Esophagus squamous epithelium (tissue), 5 donors: ENCODE results near the gene PCDHA13. TPM values are rescaled to one million over a fixed set of nuclear protein-coding genes. Genes with fewer than 3 reads are reported as not detected.
"Not testable (repeated sequence)": the region's sequence is repeated elsewhere in the genome, so short reads cannot be mapped to it uniquely, and the experiment has no call there.

Experiments used
- DNase-seq: peaks from one replicate; lab custom pipeline; 2025; lab: John Stamatoyannopoulos, UW
- H3K27ac ChIP-seq, 4 donors: fragments of 200-600 bp; sonication (generic); one replicate each; pipeline ENCODE4 v1.5.1; 2016 to 2019; ENCODE audit warnings: mild to moderate bottlenecking in 1 of 4
- H3K27me3 ChIP-seq, 4 donors: fragments of 200-600 bp; sonication (generic); 1 replicate in 3 of 4; 2 replicates in 1 of 4; pipeline versions ENCODE4 v1.5.1 to v1.6.0; 2017 to 2021; ENCODE audit warnings: antibody characterized with exemption in 1 of 4
- H3K36me3 ChIP-seq, 3 donors: fragments of 200-600 bp; sonication (generic); one replicate each; pipeline ENCODE4 v1.5.1; 2016 to 2019
- H3K4me1 ChIP-seq, 3 donors: fragments of 200-600 bp; sonication (generic); one replicate each; pipeline ENCODE4 v1.5.1; 2017 to 2019
- H3K4me3 ChIP-seq, 4 donors: fragments of 200-600 bp; sonication (generic); 1 replicate in 3 of 4; 2 replicates in 1 of 4; pipeline ENCODE4 v1.5.1; 2016 to 2019; ENCODE audit warnings: mild to moderate bottlenecking in 2 of 4, moderate library complexity in 1 of 4
- H3K9me3 ChIP-seq, 3 donors: fragments of 200-600 bp; sonication (generic); one replicate each; pipeline ENCODE4 v1.5.1; 2016 to 2019
- POLR2A ChIP-seq, 4 donors: fragments of 450-650 bp; IDR thresholded peaks; one replicate each; pipeline ENCODE4 v1.6.1; 2017; ENCODE audit warnings: antibody characterized with exemption in 4 of 4, mild to moderate bottlenecking in 4 of 4, moderate library complexity in 3 of 4
- WGBS, 2 donors: methylation state at CpG; one replicate each; pipeline ENCODE4 v1.1.5; 2018; 5-methylcytosine and 5-hydroxymethylcytosine counted together
- intact Hi-C: fragments of 100-400 bp; cut with DNase I; formaldehyde crosslinking; loops from one replicate; pipeline ENCODE4 v1.15.0; 2022
- total RNA-seq, 4 donors: library from RNA; depleted of rRNA; stranded (reverse); fragments of >200 nt; gene quantifications; one replicate each; pipeline ENCODE4 v1.1.0, GENCODE V29; 2016
- TF ChIP-seq, protein P1 (sequence below), 6 experiments: fragments of 450-650 bp in 4 of 6; fragments of 200-600 bp in 2 of 6; sonication (generic) in 2 of 6; IDR thresholded peaks; one replicate each; pipeline ENCODE4 v1.5.1; 2016 to 2019; ENCODE audit warnings: antibody characterized with exemption in 6 of 6, mild to moderate bottlenecking in 4 of 6, moderate library complexity in 4 of 6
- donor health status: DM: yes; HTN: yes; CAD: no.

The PCDHA13 gene
- total RNA-seq, 4 donors from 2014 or later = 0.19 TPM; not detected in 3

DNA sequence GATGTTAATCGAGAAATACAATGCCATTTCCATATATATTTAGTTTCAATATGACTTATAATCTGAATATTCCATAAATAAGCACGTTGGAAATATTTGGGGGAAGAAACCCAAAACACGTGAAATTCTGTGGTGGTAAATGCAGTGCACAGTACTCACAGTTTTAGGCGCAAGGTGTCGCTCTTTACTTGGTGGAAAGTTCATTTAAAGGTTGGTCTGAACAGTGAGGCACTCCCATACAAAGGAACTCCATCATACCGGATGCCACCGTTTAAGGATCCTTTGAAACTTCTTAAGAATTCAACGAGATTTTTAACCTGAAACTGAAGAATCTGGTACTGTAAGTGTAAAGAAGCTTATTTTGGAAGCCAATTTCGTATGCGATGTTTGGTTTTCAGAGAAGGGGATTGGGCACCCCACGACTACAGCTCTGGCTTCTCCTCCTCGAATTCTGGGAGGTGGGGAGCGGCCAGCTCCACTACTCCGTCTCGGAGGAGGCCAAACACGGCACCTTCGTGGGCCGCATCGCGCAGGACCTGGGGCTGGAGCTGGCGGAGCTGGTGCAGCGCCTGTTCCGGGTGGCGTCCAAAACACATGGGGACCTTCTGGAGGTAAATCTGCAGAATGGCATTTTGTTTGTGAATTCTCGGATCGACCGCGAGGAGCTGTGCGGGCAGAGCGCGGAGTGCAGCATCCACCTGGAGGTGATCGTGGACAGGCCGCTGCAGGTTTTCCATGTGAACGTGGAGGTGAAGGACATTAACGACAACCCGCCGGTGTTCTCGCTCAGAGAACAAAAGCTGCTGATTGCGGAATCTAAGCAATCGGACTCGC is 13.0 kb upstream of the PCDHA13 start, which contains the start of gene PCDHA11:
TSS of gene PCDHA11 (plus strand) at position 237 of the 834 bp plus-strand sequence. CDS start at position 384, 147 bp downstream.
- no peak for DNase-seq
- WGBS, 2 donors = 24 to 28% methylated on average over 31 to 33 of the region's 41 CpGs
- peaks cover 0 to 29% (median 13%) of the 10 kb centered on the region in 3 donors for H3K9me3 ChIP-seq
- H3K36me3 ChIP-seq = no peaks in the 10 kb centered on the region
- TF ChIP-seq POLR2A (IDR thresholded peaks at IDR 0.05) = no peak
- TF ChIP-seq, protein P1, sequence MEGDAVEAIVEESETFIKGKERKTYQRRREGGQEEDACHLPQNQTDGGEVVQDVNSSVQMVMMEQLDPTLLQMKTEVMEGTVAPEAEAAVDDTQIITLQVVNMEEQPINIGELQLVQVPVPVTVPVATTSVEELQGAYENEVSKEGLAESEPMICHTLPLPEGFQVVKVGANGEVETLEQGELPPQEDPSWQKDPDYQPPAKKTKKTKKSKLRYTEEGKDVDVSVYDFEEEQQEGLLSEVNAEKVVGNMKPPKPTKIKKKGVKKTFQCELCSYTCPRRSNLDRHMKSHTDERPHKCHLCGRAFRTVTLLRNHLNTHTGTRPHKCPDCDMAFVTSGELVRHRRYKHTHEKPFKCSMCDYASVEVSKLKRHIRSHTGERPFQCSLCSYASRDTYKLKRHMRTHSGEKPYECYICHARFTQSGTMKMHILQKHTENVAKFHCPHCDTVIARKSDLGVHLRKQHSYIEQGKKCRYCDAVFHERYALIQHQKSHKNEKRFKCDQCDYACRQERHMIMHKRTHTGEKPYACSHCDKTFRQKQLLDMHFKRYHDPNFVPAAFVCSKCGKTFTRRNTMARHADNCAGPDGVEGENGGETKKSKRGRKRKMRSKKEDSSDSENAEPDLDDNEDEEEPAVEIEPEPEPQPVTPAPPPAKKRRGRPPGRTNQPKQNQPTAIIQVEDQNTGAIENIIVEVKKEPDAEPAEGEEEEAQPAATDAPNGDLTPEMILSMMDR (IDR thresholded peaks at IDR 0.05) = peak in 1 of 6 experiments; percentile 3
- H3K27me3 ChIP-seq = peaks cover 0 to 17% (median 0%) of the 10 kb centered on the region in 4 donors
- intact Hi-C loops = no loop called here
- H3K27ac ChIP-seq = no peak within 1 kb of the TSS
- no peaks in the 10 kb centered on the region for H3K4me1 ChIP-seq
- peak within 1 kb of the TSS in 1 of 4 donors; percentile 15 for H3K4me3 ChIP-seq

GRCh38 chr5:140869555-140869886 is 12.4 kb upstream of the PCDHA13 start:
- TF ChIP-seq POLR2A (IDR thresholded peaks at IDR 0.05) = no peak
- TF ChIP-seq, protein P1 (IDR thresholded peaks at IDR 0.05) = no peak

GRCh38 chr5:140870221-140871201 is 11.4 kb upstream of the PCDHA13 start:
- WGBS, 2 donors = 60 to 69% methylated on average over 59 to 71 of the region's 114 CpGs
- Histone ChIP-seq H3K9me3 (peaks cover 0 to 33% (median 17%) of the 10 kb centered on the region in 3 donors), H3K4me1 (no peaks in the 10 kb centered on the region), H3K36me3 (no peaks in the 10 kb centered on the region), H3K4me3 (no peak overlapping the region), H3K27me3 (peaks cover 0 to 27% (median 0%) of the 10 kb centered on the region in 4 donors), H3K27ac (no peak overlapping the region)
- no peak for DNase-seq
- intact Hi-C loops = no loop called here
- TF ChIP-seq, protein P1 (IDR thresholded peaks at IDR 0.05) = no peak
- no peak for TF ChIP-seq POLR2A (IDR thresholded peaks at IDR 0.05)

More at GRCh38 chr5:140869555-140869886, 12.4 kb upstream of the PCDHA13 start:
- Histone ChIP-seq H3K36me3 (no peaks in the 10 kb centered on the region), H3K9me3 (peaks cover 0 to 29% (median 13%) of the 10 kb centered on the region in 3 donors), H3K4me3 (no peak overlapping the region), H3K27me3 (peaks cover 0 to 17% (median 0%) of the 10 kb centered on the region in 4 donors), H3K27ac (no peak overlapping the region), H3K4me1 (no peaks in the 10 kb centered on the region)
- intact Hi-C loops = no loop called here
- DNase-seq = no peak
- WGBS, 2 donors = 64 to 65% methylated on average over 5 of the region's 5 CpGs

GRCh38 chr5:140875085-140876065 is 6.5 kb upstream of the PCDHA13 start, which contains the start of gene PCDHA12:
TSS of gene PCDHA12 (plus strand) at chr5:140875308. CDS start at chr5:140875473, 165 bp downstream.
- intact Hi-C loops = no loop called here
- TF ChIP-seq, protein P1 (IDR thresholded peaks at IDR 0.05) = no peak
- no peak for TF ChIP-seq POLR2A (IDR thresholded peaks at IDR 0.05)
- H3K27ac ChIP-seq = no peak within 1 kb of the TSS
- no peaks in the 10 kb centered on the region for H3K36me3 ChIP-seq
- H3K9me3 ChIP-seq = peaks cover 0 to 48% (median 30%) of the 10 kb centered on the region in 3 donors
- H3K4me1 ChIP-seq = no peaks in the 10 kb centered on the region
- DNase-seq = no peak
- WGBS, 2 donors = 23 to 39% methylated on average over 22 to 30 of the region's 47 CpGs
- H3K4me3 ChIP-seq = no peak within 1 kb of the TSS
- H3K27me3 ChIP-seq = peaks cover 0 to 47% (median 0%) of the 10 kb centered on the region in 4 donors

GRCh38 chr5:140876541-140877261 is 5.2 kb upstream of the PCDHA13 start:
- WGBS, 2 donors = 53 to 70% methylated on average over 48 to 50 of the region's 80 CpGs
- intact Hi-C loops, H3K4me1 ChIP-seq, H3K4me3 ChIP-seq, H3K27ac ChIP-seq, DNase-seq, H3K36me3 ChIP-seq: not testable (repeated sequence)
- Histone ChIP-seq H3K27me3 (peaks cover 0 to 37% (median 0%) of the 10 kb centered on the region in 4 donors), H3K9me3 (peaks cover 0 to 40% (median 22%) of the 10 kb centered on the region in 3 donors)
